RWPE1 (cell line): ENCODE measurements around the gene TRIM50.
"Not testable (repeated sequence)": the region's sequence is repeated elsewhere in the genome, so short reads cannot be mapped to it uniquely, and the experiment has no call there.

Source experiments
- CTCF ChIA-PET: fragments of 350-600 bp; sonication (Branson Sonifier 250); formaldehyde crosslinking; extraction: SDS; loops from one replicate; lab custom pipeline; 2021; lab: Yijun Ruan, JAX
- POLR2A ChIA-PET: fragments of 400-600 bp; formaldehyde crosslinking; extraction: SDS; loops from one replicate; lab custom pipeline; 2020; ENCODE audit warnings: antibody characterized with exemption; ENCODE audit not compliant: low non-redundant PET; lab: Yijun Ruan, JAX
- DNase-seq: peaks from one replicate; pipeline ENCODE4 v3.0.0; 2012; ENCODE audit warnings: low spot score
- H3K27ac ChIP-seq: fragments of 450-650 bp; 2 replicates; pipeline ENCODE4 v1.5.1; 2017
- CTCF ChIP-seq: fragments of 450-650 bp; conservative IDR thresholded peaks from 2 replicates; pipeline ENCODE4 v1.5.1; 2017; ENCODE audit warnings: low read depth, mild to moderate bottlenecking

Gene TRIM50

DNA sequence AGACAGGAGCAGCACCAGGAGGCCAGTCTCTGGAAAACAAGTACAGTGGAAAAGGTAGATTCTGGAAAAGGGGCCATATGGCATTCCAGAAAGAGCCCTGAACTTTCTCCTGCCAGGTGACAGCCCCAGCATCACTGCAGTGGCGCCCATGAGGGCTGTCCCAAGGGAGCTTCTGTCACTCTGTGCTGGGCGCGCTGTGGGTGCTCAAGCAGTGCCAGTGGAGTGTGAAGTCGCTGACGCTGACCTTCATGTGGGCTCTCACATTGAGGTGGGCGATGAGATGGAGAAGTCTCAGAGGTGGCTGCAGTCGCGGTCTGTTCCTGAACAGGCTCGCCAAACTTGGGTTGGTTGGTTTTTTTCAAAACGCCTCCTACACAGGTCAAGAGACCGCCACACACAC, 38.2 kb upstream of the TRIM50 start:
- ChIA-PET CTCF (interaction anchor here (0.5 to 0.6 kb wide), 2 partner anchors 26 to 27 kb away, joined by 3 to 5 read pairs; no protein-coding TSS in a partner anchor), POLR2A (no interaction called here)
- no peak for TF ChIP-seq CTCF
- DNase-seq = no peak
- H3K27ac ChIP-seq = no peak overlapping the region

GRCh38 chr7:73364006-73364728, 36.3 kb upstream of the TRIM50 start:
- ChIA-PET CTCF (no interaction called here), POLR2A (no interaction called here)
- DNase-seq = no peak

DNA sequence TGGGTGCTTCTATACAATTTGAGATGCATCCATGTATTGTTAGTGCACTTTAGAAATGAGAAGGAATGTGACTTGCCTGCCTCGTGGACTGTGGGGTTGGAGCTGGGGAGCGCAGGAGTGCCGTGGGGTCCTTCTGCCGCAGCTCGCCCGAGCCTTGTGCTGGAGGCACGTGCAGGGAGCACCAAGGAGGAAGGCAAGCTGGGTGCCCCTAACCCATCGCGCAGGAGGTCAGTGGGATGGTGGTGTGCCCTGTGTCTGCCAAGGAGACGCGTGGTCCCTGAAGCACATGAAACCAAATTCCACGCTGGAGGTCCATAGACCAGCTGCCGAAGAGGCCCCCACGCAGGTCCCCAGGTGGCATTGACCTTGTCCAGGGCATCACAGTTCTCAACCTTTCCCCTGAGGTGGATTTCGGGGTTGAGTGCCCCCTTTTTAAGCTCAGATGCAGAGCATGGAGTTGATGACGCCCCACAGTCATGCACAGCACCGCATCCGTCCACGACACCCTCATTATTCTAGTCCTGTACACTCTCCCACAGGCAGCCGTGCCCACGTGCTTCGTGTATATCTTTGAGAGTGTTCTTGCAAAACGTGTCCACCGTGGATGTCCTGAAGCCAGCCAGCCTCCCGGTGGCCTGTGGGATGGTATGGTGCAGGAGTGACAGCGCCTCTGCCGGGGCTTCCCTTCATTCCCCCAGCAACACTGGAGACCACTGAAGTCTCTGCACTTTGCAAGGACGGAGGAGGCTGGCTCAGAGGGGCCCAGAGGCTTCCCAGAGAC, 35.5 kb upstream of the TRIM50 start:
- TF ChIP-seq CTCF = no peak
- DNase-seq = no peak
- ChIA-PET CTCF (no interaction called here), POLR2A (no interaction called here)
- H3K27ac ChIP-seq = no peak overlapping the region

More at GRCh38 chr7:73364006-73364728, 36.3 kb upstream of the TRIM50 start:
- no peak overlapping the region for H3K27ac ChIP-seq
- no peak for TF ChIP-seq CTCF

- not testable (repeated sequence) for H3K27ac ChIP-seq
These were observed 32.7 kb upstream of the TRIM50 start for GRCh38 chr7:73360590-73360989.

DNA sequence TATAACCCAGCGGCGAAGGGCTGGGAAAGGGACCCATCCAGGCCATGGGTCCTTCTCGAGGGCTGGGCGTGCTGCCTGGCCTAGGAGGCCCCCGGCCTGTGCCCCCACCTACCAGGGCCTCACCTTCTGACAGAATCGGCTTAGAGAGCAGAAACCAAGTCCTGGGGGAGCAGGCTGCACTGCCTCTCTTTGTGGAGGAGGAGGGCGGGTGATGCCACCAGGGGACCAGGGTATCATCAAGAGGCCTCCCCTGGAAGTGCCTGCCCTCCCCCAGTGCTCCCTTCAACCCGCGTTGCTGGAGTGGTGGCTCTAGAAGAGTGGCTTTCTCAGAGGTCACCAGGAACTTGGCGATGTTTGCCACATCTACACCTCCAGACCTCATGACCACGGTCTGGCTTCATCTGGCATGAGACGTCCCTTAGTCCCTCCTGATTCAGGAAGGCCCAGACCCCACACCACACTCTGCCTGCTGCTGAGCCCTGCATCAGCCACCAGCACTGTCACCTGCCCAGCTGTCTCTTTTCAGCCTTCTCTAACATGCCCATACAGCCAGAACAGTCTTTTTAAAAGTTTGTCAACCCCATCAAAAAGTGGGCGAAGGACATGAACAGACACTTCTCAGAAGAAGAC, 32.0 kb upstream of the TRIM50 start:
- no peak for DNase-seq
- no peak overlapping the region for H3K27ac ChIP-seq
- TF ChIP-seq CTCF = no peak
- POLR2A ChIA-PET = no interaction called here
- CTCF ChIA-PET = no interaction called here

More at GRCh38 chr7:73360590-73360989, 32.7 kb upstream of the TRIM50 start:
- CTCF ChIA-PET, DNase-seq, POLR2A ChIA-PET: not testable (repeated sequence)

GRCh38 chr7:73359306-73359705, 31.4 kb upstream of the TRIM50 start:
- no peak for TF ChIP-seq CTCF
- no peak for DNase-seq
- no peak overlapping the region for H3K27ac ChIP-seq
- CTCF ChIA-PET = no interaction called here
- POLR2A ChIA-PET = no interaction called here
